A673 (cell line): ENCODE measurements around the gene KCNMA1.
"Not testable (repeated sequence)": the region's sequence is repeated elsewhere in the genome, so short reads cannot be mapped to it uniquely, and the experiment has no call there.

ENCODE experiments used
- CTCF ChIP-seq: fragments of 300-800, 200-600 bp; sonication (generic); conservative IDR thresholded peaks from 2 replicates; pipeline ENCODE4 v1.5.1; 2017; ENCODE audit warnings: low read depth, mild to moderate bottlenecking, antibody characterized with exemption, low read length, moderate library complexity, mixed read lengths
- EZH2 ChIP-seq: fragments of 200-600 bp; sonication (generic); IDR thresholded peaks from 2 replicates; pipeline ENCODE4 v1.6.1; 2017; ENCODE audit warnings: borderline replicate concordance, low read depth, mild to moderate bottlenecking, mixed read lengths, antibody characterized with exemption, low read length; ENCODE audit not compliant: poor library complexity, severe bottlenecking

- not testable (repeated sequence) for TF ChIP-seq CTCF, EZH2
These were observed 117.8 kb downstream of the KCNMA1 start for GRCh38 chr10:77519791-77520190.
